ENCODE results near the gene TCEA2.

GRCh38 chr20:64067733-64068307 lies 4.8 kb downstream of the TCEA2 start:
- TF ChIP-seq CTCF (IDR thresholded peaks at IDR 0.05; ENCODE audit: low read length) (no peak), EZH2phosphoT487 (IDR thresholded peaks at IDR 0.05; ENCODE audit: low read length) (no peak)

Data from MM.1S (cell line).